GM21717 (cell line): ENCODE results near the gene OR51E1.

Source experiments
- ATAC-seq: cut with Tn5 transposase; IDR thresholded peaks from one replicate; pipeline ENCODE4 v1.9.1; 2021; ENCODE audit warnings: mild to moderate bottlenecking, moderate library complexity; ENCODE audit not compliant: unreplicated experiment

Gene OR51E1

DNA sequence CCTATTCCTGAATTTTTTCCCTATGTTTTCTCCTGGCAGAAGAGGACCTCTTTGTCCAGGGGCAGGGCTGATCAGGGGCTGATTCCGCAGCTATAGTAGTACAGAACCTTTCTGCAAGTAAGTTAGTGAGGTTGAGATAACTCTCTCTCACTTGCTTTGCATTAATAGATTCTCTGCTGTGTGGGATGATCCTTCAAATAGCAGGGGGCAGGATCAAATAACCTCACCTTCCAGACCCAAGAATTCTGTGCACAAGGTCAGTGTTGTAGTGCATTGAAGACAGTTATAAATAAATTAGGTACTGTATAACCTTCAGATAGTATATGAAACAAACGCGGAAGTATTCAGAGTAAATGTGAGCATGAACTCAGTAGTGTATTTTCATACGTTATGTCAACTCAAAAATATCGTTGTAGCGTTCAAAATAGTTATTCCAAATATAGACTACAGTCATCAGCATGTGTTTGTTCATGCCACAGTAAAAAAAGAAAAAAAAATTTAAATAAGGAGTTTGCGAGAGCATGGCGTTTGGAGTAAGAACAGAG is 61.1 kb downstream of the OR51E1 start:
- no peak for ATAC-seq
